ENCODE results near the gene PTPRA.

GRCh38 chr20:2891343-2891742 lies 18.1 kb downstream of the PTPRA start:
- TF ChIP-seq YY1 (IDR thresholded peaks at IDR 0.05; ENCODE audit: insufficient read depth, insufficient read length), result no peak
- TF ChIP-seq SUZ12 (IDR thresholded peaks at IDR 0.05; ENCODE audit: extremely low read depth, insufficient read depth, insufficient read length), result no peak
- no peak for TF ChIP-seq ZNF274 (IDR thresholded peaks at IDR 0.05; ENCODE audit: low read depth, low read length)

All from NT2/D1 (cell line).